Measurements from ENCODE around the gene SLC30A3.

DNA sequence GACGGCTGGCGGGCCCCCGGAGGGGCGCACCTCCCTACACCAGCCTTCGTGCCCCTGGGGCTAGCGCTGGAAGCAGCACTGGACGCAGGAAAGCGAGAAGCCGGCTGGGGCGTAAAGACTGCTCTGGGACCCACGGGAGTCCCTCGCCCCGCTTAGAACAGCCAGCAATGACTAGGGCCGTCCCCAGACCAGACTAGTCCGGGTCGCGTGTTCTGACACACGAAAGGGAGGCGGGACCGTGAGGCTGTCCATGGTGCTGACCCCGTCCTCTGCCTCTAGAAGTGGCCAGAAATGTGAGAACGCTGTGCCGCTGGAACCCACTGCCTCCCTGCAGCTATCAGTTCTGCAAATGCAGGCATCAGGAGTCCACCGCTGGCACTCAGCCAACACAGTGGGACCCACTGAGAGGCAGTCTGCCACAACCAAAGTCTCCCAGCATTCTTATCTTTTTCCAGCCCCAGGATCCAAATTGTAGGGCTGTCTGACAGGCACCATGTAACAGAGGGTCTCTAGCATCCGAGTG lies 45.6 kb upstream of the SLC30A3 start, which contains the start of gene UCN:
- TF ChIP-seq TAF1 (IDR thresholded peaks at IDR 0.05; ENCODE audit: borderline replicate concordance, insufficient read depth, low read length) (no peak), SIN3A (IDR thresholded peaks at IDR 0.05; ENCODE audit: borderline replicate concordance, insufficient read depth, low read length) (no peak), POLR2AphosphoS5 (IDR thresholded peaks at IDR 0.05; ENCODE audit: low read depth, low read length) (no peak), FOXP2 (optimal IDR thresholded peaks at IDR 0.05; ENCODE audit: borderline replicate concordance, extremely low read depth, extremely low read length, insufficient read depth) (no peak)
- TF ChIP-seq, protein P1, sequence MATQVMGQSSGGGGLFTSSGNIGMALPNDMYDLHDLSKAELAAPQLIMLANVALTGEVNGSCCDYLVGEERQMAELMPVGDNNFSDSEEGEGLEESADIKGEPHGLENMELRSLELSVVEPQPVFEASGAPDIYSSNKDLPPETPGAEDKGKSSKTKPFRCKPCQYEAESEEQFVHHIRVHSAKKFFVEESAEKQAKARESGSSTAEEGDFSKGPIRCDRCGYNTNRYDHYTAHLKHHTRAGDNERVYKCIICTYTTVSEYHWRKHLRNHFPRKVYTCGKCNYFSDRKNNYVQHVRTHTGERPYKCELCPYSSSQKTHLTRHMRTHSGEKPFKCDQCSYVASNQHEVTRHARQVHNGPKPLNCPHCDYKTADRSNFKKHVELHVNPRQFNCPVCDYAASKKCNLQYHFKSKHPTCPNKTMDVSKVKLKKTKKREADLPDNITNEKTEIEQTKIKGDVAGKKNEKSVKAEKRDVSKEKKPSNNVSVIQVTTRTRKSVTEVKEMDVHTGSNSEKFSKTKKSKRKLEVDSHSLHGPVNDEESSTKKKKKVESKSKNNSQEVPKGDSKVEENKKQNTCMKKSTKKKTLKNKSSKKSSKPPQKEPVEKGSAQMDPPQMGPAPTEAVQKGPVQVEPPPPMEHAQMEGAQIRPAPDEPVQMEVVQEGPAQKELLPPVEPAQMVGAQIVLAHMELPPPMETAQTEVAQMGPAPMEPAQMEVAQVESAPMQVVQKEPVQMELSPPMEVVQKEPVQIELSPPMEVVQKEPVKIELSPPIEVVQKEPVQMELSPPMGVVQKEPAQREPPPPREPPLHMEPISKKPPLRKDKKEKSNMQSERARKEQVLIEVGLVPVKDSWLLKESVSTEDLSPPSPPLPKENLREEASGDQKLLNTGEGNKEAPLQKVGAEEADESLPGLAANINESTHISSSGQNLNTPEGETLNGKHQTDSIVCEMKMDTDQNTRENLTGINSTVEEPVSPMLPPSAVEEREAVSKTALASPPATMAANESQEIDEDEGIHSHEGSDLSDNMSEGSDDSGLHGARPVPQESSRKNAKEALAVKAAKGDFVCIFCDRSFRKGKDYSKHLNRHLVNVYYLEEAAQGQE (IDR thresholded peaks at IDR 0.05; ENCODE audit: insufficient read depth in 1 of 2, low read depth in 2 of 2, low read length in 2 of 2): peak; percentile 87 to 92

All from PFSK-1 (cell line).